Inferior parietal cortex (tissue), 1 donor: ENCODE measurements around the gene PARVA.

Experiments
- DNase-seq: peaks from one replicate; pipeline ENCODE4 v3.0.0-alpha.2; 2016; ENCODE audit errors: extremely low spot score

PARVA gene

GRCh38 chr11:12376259-12377081, 901 bp upstream of the PARVA start:
- peak; percentile 20 for DNase-seq

- DNase-seq, result no peak
These were observed 638 bp downstream of the PARVA start for GRCh38 chr11:12377824-12378593.

- no peak for DNase-seq
These were observed 3.4 kb downstream of the PARVA start for GRCh38 chr11:12380565-12381325.

GRCh38 chr11:12381875-12382274, 4.5 kb downstream of the PARVA start:
- DNase-seq, result no peak

- no peak for DNase-seq
These were observed 5.1 kb downstream of the PARVA start for GRCh38 chr11:12382451-12382850.

GRCh38 chr11:12386309-12386708, 8.9 kb downstream of the PARVA start:
- DNase-seq, result no peak

- DNase-seq, result no peak
These were observed 9.4 kb downstream of the PARVA start for GRCh38 chr11:12386745-12387144.

GRCh38 chr11:12388173-12388572, 10.8 kb downstream of the PARVA start:
- DNase-seq, result no peak

GRCh38 chr11:12388939-12389670, 11.7 kb downstream of the PARVA start:
- no peak for DNase-seq

- DNase-seq, result no peak
These were observed 12.6 kb downstream of the PARVA start for GRCh38 chr11:12389676-12390657.

GRCh38 chr11:12390687-12391110, 13.3 kb downstream of the PARVA start:
- DNase-seq, result no peak

- DNase-seq, result no peak
These were observed 15.3 kb downstream of the PARVA start for GRCh38 chr11:12392672-12393071.

GRCh38 chr11:12393691-12394090, 16.3 kb downstream of the PARVA start:
- DNase-seq, result no peak

GRCh38 chr11:12394601-12395000, 17.2 kb downstream of the PARVA start:
- no peak for DNase-seq

GRCh38 chr11:12395333-12395732, 18.0 kb downstream of the PARVA start:
- no peak for DNase-seq

- DNase-seq, result no peak
These were observed 20.6 kb downstream of the PARVA start for GRCh38 chr11:12397931-12398334.

GRCh38 chr11:12399355-12399754, 22.0 kb downstream of the PARVA start:
- DNase-seq, result no peak

- no peak for DNase-seq
These were observed 24.7 kb downstream of the PARVA start for GRCh38 chr11:12402025-12402424.

- no peak for DNase-seq
These were observed 25.3 kb downstream of the PARVA start for GRCh38 chr11:12402691-12403120.
